Suprapubic skin (tissue), 4 donors: ENCODE data around the gene ATP8B3. TPM values are rescaled to one million over a fixed set of nuclear protein-coding genes. Genes with fewer than 3 reads are reported as not detected.

Experiments
- DNase-seq, 2 donors: peaks; one replicate each; pipeline ENCODE4 v3.0.0-alpha.2; 2019; ENCODE audit warnings: low spot score in 2 of 2
- H3K27ac ChIP-seq: fragments of 200-600 bp; sonication (generic); one replicate; pipeline ENCODE4 v1.5.1; 2019
- H3K27me3 ChIP-seq: fragments of 200-600 bp; sonication (generic); one replicate; pipeline ENCODE4 v1.5.1; 2019
- H3K36me3 ChIP-seq: fragments of 200-600 bp; sonication (generic); one replicate; pipeline ENCODE4 v1.5.1; 2019
- H3K4me1 ChIP-seq: fragments of 200-600 bp; sonication (generic); one replicate; pipeline ENCODE4 v1.5.1; 2019
- H3K4me3 ChIP-seq: fragments of 200-600 bp; sonication (generic); one replicate; pipeline ENCODE4 v1.5.1; 2019; ENCODE audit warnings: mild to moderate bottlenecking
- H3K9me3 ChIP-seq: fragments of 200-600 bp; sonication (generic); one replicate; pipeline ENCODE4 v1.5.1; 2019
- EP300 ChIP-seq: sonication (generic); formaldehyde crosslinking; IDR thresholded peaks from one replicate; pipeline ENCODE4 v1.6.1; 2017; ENCODE audit warnings: antibody characterized with exemption
- POLR2A ChIP-seq, 2 donors: fragments of 450-650 bp; IDR thresholded peaks; one replicate each; pipeline ENCODE4 v1.6.1; 2017; ENCODE audit warnings: antibody characterized with exemption in 2 of 2, mild to moderate bottlenecking in 2 of 2, moderate library complexity in 2 of 2
- POLR2AphosphoS5 ChIP-seq, 3 donors: sonication (generic); formaldehyde crosslinking; IDR thresholded peaks; one replicate each; pipeline ENCODE4 v1.6.1; 2017; ENCODE audit warnings: antibody characterized with exemption in 3 of 3
- WGBS: methylation state at CpG from one replicate; pipeline ENCODE4 v1.1.5; 2018; 5-methylcytosine and 5-hydroxymethylcytosine counted together
- total RNA-seq, 4 donors: library from RNA; depleted of rRNA; stranded (reverse); fragments of >200 nt; gene quantifications; one replicate each; pipeline ENCODE4 v1.1.0, GENCODE V29; 2016
- TF ChIP-seq, protein P1 (sequence below), 2 donors: fragments of 200-600 bp in 1 of 2; fragments of 450-650 bp in 1 of 2; sonication (generic) in 1 of 2; IDR thresholded peaks; one replicate each; pipeline ENCODE4 v1.5.1; 2016 to 2019; ENCODE audit warnings: antibody characterized with exemption in 2 of 2, mild to moderate bottlenecking in 1 of 2, moderate library complexity in 1 of 2

Gene ATP8B3
- total RNA-seq, 4 donors from 2014 or later, result 1.5 to 3.8 (median 1.8) TPM

- 3% methylated on average over 13 of the region's 14 CpGs for WGBS
- Histone ChIP-seq H3K27me3 (peaks cover 94% of the 10 kb centered on the region), H3K4me1 (peaks cover 36% of the 10 kb centered on the region), H3K4me3 (no peak overlapping the region), H3K27ac (no peak overlapping the region), H3K9me3 (no peaks in the 10 kb centered on the region), H3K36me3 (no peaks in the 10 kb centered on the region)
- DNase-seq, result no peak
- TF ChIP-seq POLR2AphosphoS5 (IDR thresholded peaks at IDR 0.05) (no peak), EP300 (no peak), POLR2A (IDR thresholded peaks at IDR 0.05) (no peak)
- TF ChIP-seq, protein P1, sequence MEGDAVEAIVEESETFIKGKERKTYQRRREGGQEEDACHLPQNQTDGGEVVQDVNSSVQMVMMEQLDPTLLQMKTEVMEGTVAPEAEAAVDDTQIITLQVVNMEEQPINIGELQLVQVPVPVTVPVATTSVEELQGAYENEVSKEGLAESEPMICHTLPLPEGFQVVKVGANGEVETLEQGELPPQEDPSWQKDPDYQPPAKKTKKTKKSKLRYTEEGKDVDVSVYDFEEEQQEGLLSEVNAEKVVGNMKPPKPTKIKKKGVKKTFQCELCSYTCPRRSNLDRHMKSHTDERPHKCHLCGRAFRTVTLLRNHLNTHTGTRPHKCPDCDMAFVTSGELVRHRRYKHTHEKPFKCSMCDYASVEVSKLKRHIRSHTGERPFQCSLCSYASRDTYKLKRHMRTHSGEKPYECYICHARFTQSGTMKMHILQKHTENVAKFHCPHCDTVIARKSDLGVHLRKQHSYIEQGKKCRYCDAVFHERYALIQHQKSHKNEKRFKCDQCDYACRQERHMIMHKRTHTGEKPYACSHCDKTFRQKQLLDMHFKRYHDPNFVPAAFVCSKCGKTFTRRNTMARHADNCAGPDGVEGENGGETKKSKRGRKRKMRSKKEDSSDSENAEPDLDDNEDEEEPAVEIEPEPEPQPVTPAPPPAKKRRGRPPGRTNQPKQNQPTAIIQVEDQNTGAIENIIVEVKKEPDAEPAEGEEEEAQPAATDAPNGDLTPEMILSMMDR (IDR thresholded peaks at IDR 0.05), result no peak
Measured at GRCh38 chr19:1745589-1746031, 66.5 kb downstream of the ATP8B3 start.

DNA sequence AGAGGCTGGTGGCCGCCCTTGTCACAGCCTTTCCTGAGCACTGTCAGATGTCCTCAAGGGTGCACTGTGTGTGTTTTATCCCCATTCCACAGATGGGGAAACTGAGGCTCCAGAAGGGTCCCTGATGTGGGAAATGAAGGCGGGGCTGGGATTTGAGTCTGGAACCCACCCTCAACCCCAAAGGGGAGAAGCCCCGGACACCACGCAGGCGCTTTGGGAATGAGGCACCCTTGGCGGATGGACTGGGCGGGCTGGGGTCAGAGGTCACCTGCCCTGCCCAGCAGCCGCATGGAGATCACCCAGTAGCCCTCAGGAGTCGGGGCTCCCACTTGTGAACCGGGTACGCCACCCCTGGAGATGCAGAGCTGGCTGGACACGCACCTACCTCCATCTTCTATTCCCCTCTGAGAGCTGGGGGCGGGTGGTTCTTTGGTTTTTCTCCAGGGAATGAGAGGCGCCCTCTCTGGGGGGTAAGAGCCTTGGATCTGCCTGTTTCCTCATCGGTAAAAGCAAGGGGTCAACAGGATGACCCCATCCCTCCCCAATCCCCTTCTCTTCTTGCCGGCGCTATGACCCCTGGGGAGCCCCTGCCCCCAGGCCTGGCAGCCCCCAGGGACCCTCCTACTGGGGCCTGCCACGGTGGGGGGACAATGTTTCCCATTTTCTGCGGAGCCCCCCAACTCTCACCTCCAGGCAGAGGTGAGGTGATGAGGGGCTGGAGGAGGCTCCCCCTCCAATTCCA, 67.1 kb downstream of the ATP8B3 start:
- no peak for TF ChIP-seq POLR2AphosphoS5 (IDR thresholded peaks at IDR 0.05)
- TF ChIP-seq POLR2A (IDR thresholded peaks at IDR 0.05), result no peak
- no peak for TF ChIP-seq EP300
- TF ChIP-seq, protein P1 (IDR thresholded peaks at IDR 0.05), result no peak
- WGBS, result 8% methylated on average over 10 of the region's 19 CpGs
- DNase-seq, result no peak
- Histone ChIP-seq H3K36me3 (no peaks in the 10 kb centered on the region), H3K4me1 (peaks cover 33% of the 10 kb centered on the region), H3K4me3 (no peak overlapping the region), H3K27ac (no peak overlapping the region), H3K27me3 (peaks cover 94% of the 10 kb centered on the region), H3K9me3 (no peaks in the 10 kb centered on the region)

DNA sequence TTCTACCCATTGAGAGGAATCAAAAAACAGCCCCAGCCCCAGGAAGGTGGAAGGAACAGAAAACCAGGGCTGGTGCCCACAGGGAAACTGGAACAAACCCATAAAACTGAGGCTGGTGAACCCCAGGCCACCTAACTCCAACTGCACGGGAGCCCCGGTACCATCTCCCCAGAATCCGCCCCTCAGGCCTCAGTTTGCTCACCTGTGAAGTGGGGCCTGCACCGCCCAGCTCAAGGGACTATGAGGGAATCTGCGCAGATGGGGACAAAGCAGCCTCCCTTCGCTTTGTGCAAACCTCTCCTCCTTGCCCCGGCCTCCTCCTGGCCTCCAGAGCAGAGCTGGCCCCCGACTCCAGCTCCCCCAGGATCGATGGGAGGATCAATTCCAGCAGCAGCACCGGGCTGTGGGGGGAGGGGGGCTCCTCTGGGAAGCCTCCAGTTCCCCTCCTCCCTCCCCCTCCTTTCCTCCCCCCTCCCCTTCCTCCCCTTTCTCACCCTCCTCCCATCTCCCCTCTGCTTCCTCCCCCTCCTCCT, 67.9 kb downstream of the ATP8B3 start:
- no peaks in the 10 kb centered on the region for H3K36me3 ChIP-seq
- peaks cover 25% of the 10 kb centered on the region for H3K4me1 ChIP-seq
- WGBS, result 67% methylated on average over 10 of the region's 10 CpGs
- TF ChIP-seq EP300 (no peak), POLR2AphosphoS5 (IDR thresholded peaks at IDR 0.05) (no peak), POLR2A (IDR thresholded peaks at IDR 0.05) (no peak)
- TF ChIP-seq, protein P1 (IDR thresholded peaks at IDR 0.05), result no peak
- H3K27ac ChIP-seq, result no peak overlapping the region
- peaks cover 91% of the 10 kb centered on the region for H3K27me3 ChIP-seq
- no peak for DNase-seq
- H3K4me3 ChIP-seq, result no peak overlapping the region
- no peaks in the 10 kb centered on the region for H3K9me3 ChIP-seq

- H3K27me3 ChIP-seq, result peaks cover 90% of the 10 kb centered on the region
- H3K4me3 ChIP-seq, result no peak overlapping the region
- H3K4me1 ChIP-seq, result peaks cover 15% of the 10 kb centered on the region
- no peaks in the 10 kb centered on the region for H3K9me3 ChIP-seq
- WGBS, result 76% methylated on average over 31 of the region's 34 CpGs
- DNase-seq, result no peak
- no peak overlapping the region for H3K27ac ChIP-seq
- TF ChIP-seq, protein P1 (IDR thresholded peaks at IDR 0.05), result no peak
- TF ChIP-seq POLR2AphosphoS5 (IDR thresholded peaks at IDR 0.05) (no peak), EP300 (no peak), POLR2A (IDR thresholded peaks at IDR 0.05) (no peak)
- no peaks in the 10 kb centered on the region for H3K36me3 ChIP-seq
Measured at GRCh38 chr19:1742989-1743696, 68.9 kb downstream of the ATP8B3 start.
